GM06990 (cell line): Measurements from ENCODE around the gene UQCRQ.

Source experiments
- DNase-seq: peaks from one replicate; pipeline ENCODE4 v3.0.0-alpha.2; 2011; ENCODE audit not compliant: insufficient read length; ENCODE audit errors: extremely low read depth
- H3K27me3 ChIP-seq: replicated peaks from 2 replicates; pipeline ENCODE4 v1.6.0; 2011; ENCODE audit warnings: low read length; ENCODE audit not compliant: control insufficient read depth, insufficient read depth
- H3K36me3 ChIP-seq: 2 replicates; pipeline ENCODE4 v1.5.1; 2011; ENCODE audit warnings: low read length; ENCODE audit not compliant: control insufficient read depth, insufficient read depth
- H3K4me3 ChIP-seq: replicated peaks from 2 replicates; pipeline ENCODE4 v1.5.1; 2011; ENCODE audit warnings: low read depth, mild to moderate bottlenecking, control low read depth, low read length
- CTCF ChIP-seq: IDR thresholded peaks from 2 replicates; pipeline ENCODE4 v1.5.1; 2011; ENCODE audit warnings: low read length, control low read depth, mild to moderate bottlenecking, inconsistent platforms; ENCODE audit not compliant: insufficient read depth, poor library complexity, severe bottlenecking

Gene UQCRQ

DNA sequence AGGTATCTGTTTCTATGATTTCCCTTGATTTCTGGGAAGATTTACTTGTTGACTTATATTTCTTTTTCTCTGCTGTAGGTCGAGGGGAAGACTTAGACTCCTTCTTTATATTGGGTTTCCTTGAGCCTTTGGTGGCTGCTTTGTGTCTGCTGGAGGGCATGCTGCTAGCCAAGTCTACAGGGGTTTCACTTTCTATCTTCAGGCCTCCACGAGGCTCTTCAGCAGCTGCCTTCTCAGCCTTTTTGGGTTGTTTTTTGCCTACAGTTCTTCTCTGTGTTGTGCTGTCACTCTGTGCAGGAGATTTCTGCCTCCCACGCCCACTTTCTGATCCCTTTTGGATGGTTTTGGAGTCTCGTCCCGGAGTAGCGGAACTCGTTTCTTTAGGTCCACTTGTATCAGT lies 30.2 kb downstream of the UQCRQ start:
- H3K36me3 ChIP-seq, result peaks cover 5% of the 10 kb centered on the region
- no peak overlapping the region for H3K4me3 ChIP-seq
- TF ChIP-seq CTCF, result no peak
- no peak for DNase-seq
- H3K27me3 ChIP-seq, result no peaks in the 10 kb centered on the region

DNA sequence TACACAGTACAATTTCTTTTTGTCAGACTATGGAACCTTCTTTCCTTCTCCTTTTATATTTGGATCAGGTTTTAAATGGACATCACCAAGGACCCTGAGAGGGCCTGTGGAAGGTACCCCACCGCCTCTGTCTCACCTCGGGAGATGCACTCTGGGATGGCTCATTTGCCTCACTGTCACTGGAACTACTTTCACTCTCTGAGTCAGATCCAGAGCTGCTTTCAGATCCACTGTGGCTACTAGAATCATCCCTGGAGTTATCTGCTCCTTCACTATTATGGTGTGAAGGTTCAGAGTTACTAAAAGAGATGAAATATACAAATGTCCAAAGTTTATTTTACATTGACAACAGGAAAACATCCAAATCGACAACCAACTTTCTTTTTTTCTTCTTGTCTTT lies 31.7 kb downstream of the UQCRQ start:
- Histone ChIP-seq H3K27me3 (no peaks in the 10 kb centered on the region), H3K36me3 (peaks cover 5% of the 10 kb centered on the region), H3K4me3 (no peak overlapping the region)
- no peak for TF ChIP-seq CTCF
- DNase-seq, result no peak

- DNase-seq, result no peak
- Histone ChIP-seq H3K4me3 (no peak overlapping the region), H3K27me3 (no peaks in the 10 kb centered on the region), H3K36me3 (peaks cover 3% of the 10 kb centered on the region)
- no peak for TF ChIP-seq CTCF
Measured at GRCh38 chr5:132901036-132901435, 34.6 kb downstream of the UQCRQ start.

DNA sequence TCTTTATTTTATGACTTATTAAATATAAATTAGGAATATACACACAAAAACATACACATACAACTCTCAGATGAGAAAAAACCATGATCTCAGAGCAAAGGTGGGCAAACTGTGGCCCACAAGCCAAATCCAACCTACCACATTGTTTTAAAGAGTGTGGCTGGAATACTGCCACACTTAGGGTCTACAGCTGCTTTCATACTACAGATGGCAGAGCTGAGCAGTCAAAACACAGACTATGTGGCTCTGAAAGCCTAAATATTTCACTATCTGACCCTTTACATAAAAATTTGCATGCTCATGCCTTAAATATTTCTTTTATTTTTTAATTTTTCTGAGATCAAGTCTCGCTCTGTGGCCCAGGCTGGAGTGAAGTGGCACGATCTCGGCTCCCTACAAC lies 35.3 kb downstream of the UQCRQ start:
- Histone ChIP-seq H3K4me3 (no peak overlapping the region), H3K36me3 (peaks cover 2% of the 10 kb centered on the region), H3K27me3 (no peaks in the 10 kb centered on the region)
- DNase-seq, result no peak
- no peak for TF ChIP-seq CTCF

DNA sequence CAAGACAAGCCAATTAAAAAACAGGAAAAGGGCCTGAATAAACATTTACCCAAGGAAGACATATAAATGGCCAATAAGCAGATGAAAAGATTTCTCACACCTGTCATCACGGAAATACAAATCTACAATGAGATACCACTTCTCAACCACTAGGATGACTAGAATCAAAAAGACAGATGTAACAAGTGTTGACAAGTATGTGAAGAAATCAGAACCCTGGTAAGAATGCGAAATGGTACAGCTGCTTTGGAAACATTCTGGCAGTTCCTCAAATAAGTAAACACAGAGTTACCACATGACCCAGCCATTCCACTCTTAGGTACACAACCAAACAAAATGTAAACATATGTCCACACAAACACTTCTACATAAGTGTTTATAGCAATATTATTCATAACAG lies 39.5 kb downstream of the UQCRQ start:
- Histone ChIP-seq H3K36me3 (no peaks in the 10 kb centered on the region; the same call in none of the 2 replicates), H3K4me3 (no peak overlapping the region), H3K27me3 (no peaks in the 10 kb centered on the region)
- no peak for TF ChIP-seq CTCF
- no peak for DNase-seq

DNA sequence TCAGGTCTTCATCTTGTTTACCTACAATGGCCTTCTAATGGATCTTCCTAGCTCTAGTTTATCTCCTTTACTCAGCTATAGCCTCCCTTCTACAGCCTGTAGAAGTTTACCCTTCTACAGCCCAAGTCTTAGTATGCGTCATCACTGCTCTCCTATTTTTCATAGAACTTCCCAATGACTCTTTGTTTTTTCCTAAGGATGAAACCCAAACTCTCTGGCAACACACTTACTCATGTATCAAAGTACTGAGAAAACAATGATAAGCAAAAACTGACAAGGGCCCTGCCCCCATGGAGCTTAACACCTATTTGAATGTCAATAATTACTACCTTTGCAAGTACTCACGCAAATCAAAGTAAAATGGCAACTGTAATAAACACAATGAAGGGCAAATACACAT lies 40.7 kb downstream of the UQCRQ start:
- Histone ChIP-seq H3K27me3 (no peaks in the 10 kb centered on the region), H3K36me3 (peaks cover under 1% of the 10 kb centered on the region), H3K4me3 (no peak overlapping the region)
- no peak for DNase-seq
- no peak for TF ChIP-seq CTCF
